HG02763 (cell line): Measurements from ENCODE around the gene APLP2.
"Not testable (repeated sequence)": the region's sequence is repeated elsewhere in the genome, so short reads cannot be mapped to it uniquely, and the experiment has no call there.

Experiments
- ATAC-seq: cut with Tn5 transposase; IDR thresholded peaks from one replicate; pipeline ENCODE4 v1.9.1; 2021; ENCODE audit warnings: mild to moderate bottlenecking, moderate library complexity; ENCODE audit not compliant: unreplicated experiment

The APLP2 gene

GRCh38 chr11:130088919-130089673 is 19.4 kb downstream of the APLP2 start:
- no peak for ATAC-seq

DNA sequence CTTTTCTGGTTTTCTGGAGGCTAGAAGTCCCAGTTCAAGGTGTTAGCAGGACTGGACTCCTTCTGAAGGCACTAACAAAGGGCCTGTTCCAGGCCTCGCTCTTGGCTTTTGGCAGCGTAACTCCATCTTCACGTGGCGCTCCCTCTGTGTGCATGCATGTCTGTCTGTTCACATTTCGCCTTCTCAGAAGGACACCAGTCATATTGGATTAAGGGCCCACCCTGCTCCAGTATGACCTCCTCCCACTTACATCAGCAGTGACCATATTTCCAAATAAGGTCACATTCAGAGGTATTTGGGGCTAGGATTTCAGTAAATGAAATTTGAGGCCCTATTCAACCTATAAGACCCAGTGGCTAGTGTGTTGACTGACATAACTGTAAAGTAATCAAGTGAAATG is 20.0 kb downstream of the APLP2 start:
- no peak for ATAC-seq

DNA sequence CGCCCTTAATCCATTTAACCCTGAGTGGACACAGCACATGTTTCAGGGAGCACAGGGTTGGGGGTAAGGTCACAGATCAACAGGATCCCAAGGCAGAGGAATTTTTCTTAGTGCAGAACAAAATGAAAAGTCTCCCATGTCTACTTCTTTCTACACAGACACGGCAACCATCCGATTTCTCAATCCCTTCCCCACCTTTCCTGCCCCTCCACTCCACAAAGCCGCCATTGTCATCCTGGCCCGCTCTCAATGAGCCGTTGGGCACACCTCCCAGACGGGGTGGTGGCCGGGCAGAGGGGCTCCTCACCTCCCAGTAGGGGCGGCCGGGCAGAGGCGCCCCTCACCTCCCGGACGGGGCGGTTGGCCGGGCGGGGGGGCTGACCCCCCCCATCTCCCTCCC is 20.8 kb downstream of the APLP2 start:
- not testable (repeated sequence) for ATAC-seq

- ATAC-seq: not testable (repeated sequence)
Measured at GRCh38 chr11:130091169-130091568, 21.5 kb downstream of the APLP2 start.

DNA sequence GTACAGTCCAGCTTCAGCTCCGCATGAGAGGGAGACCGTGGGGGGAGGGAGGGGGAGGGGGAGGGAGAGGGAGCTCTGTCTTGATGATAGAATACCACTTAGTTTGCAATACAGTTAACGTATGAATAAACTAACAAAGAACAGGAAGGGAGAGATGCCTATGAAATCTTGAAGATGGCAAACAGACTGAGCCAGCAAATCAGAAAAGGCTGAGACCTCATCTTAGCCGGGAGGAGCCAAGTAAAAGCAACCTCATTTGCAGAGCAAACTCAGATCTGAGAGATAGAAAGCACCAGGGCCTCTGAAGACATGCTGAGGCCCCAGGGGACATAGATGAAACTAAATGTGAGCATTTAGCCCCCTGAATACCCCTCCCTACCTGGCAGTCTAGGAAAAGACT is 23.0 kb downstream of the APLP2 start:
- ATAC-seq: no peak

DNA sequence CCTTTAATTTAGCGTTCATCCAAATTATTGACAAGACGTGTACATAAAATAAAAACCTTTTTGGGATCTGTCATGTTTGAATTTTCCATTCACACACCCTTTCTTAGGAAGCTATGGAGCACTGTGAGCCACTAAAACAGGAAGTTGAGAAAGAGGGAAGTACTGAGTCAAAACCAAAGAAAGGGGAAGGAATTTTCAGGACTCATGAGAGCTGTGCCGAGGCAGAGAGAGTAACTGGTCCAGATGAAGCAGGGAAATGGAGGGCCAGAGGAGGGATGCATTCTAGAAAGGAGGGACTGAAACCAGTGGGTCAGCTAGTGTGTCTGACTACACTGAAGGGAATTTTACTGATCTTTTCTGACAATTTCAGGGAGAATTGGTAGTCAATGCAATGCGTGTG is 24.9 kb downstream of the APLP2 start:
- no peak for ATAC-seq

- ATAC-seq: no peak
Measured at GRCh38 chr11:130095326-130095725, 25.6 kb downstream of the APLP2 start.

DNA sequence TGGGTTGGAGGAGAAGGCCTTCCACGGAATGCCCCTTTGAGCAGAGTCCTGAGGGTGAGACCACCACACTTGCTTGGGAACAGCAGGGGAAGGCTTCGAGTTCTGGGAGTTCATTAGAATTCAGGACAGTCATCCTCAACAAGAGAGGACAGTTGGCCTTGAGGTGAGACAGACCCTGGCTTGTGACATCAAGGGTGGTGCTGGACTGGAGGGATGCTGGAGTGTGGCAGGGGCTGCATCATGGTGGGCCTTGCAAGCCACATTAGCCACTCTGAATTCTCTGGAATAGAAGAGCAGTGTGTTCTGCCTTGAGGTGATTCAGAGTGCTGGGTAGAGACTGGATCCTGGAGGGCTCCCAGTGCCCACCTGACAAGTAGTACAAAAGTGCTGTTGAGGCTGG is 26.3 kb downstream of the APLP2 start:
- no peak for ATAC-seq

DNA sequence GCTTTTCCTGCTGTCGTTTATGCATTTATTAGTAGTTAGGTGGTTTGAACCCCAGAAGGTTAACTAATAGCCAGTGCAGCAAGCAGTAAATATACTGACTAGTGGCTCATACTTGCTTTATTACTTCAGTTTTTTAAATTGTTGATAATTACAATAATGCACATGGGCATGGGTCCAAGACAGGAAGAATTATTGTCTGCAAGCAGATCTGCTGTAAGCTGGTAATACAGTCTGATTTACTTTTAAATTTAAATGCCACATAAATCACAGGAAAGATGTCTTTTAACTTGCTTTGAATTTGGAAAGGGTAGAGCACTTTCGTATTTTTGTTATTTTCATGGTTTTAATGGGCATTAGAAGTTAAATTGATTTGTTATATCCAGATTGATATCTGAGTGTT is 27.1 kb downstream of the APLP2 start:
- ATAC-seq: no peak

DNA sequence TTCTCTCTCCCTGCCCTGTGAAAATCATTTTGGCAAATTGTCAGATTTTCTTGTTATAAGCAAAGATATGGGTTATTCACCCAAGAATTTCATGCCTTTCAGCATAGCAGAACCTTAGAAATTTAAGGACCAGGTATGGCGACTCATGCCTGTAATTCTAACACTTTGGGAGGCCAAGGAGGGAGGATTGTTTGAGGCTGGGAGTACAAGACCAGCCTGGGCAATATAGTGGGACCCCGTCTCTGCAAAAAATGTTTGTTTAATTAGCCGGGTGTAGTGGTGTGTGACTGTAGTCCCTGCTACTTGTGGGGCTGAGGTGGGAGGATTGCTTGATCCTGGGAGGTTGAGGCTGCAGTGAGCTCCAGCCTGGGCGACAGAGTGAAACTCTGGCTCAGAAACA is 27.6 kb downstream of the APLP2 start:
- ATAC-seq: no peak

GRCh38 chr11:130099356-130099755 is 29.7 kb downstream of the APLP2 start:
- ATAC-seq: no peak

DNA sequence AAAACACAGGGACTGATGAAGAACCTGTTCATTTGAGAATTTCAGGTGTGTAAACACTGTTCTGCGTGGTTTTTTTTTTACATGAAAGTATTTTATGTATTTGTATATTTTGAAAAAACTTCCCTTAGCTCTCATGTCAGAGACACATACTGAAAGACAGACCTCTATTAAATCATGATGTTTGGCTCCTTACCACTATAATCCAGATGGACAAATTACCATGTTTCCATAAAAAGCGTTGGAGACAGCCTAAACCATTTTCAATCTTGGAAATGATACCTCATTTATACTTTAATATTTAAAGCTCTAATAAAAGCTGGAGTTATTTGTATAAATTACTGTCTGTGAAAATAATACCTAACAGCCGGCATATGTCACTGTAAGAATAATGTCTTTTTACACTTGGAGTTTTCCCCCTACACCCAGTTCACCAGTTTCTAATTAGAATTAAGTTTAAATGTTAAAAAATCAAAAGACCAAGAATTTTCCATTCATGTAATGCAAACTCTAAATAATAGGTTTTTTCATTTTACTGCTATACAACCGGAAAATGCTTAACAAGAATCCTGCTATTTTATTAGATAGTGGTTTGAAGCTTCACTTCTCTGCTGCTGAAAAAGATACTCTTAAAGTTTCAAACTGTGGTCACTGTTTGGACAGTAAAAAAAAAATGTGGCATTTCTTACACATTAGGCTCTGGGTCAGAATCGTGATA is 30.8 kb downstream of the APLP2 start:
- ATAC-seq: no peak

- ATAC-seq: no peak
Measured at GRCh38 chr11:130101661-130102060, 32.0 kb downstream of the APLP2 start.

DNA sequence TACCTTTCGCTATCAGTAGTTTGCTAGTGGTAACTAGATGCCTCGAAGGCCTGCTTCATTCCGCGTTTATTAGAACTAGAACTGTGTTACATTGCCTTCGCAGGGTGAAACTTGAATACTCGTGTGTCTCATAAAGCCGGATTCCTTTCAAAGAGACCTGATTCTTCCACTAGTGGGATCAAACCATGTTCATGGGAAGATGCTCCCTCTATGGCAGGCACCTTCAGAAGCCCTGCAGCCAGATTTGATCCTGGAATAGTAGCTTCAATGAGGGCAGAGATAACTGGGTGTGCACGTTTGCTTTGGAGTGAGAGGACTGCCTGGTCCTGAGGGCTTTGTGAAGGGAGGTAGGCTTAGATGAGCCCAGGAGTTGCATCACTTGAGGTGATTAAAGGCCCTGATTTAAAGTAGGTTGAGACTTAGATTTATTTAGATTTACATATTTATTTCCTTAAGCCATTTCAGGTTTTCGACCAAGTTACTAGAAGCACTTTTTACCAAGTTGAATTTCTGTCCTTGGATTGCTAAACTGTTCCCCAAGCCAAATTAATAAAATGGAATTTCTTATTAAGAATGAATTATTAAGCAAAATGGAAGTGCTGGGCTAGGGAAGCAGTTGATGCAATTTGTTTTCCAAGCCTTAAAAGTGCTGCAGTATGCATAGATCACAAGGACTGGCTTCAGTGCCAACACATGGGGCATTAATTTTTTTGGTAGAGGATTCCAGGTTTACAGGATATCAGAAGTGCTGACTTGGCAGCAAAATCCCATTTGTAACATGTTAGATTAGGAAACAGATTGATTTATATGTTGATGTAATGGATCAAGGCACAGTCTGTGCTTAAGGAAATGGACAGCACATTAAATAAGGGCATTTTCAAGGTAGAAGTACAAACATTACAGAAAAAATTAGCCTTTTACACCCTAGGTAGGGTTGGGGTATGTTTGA is 32.9 kb downstream of the APLP2 start:
- no peak for ATAC-seq

DNA sequence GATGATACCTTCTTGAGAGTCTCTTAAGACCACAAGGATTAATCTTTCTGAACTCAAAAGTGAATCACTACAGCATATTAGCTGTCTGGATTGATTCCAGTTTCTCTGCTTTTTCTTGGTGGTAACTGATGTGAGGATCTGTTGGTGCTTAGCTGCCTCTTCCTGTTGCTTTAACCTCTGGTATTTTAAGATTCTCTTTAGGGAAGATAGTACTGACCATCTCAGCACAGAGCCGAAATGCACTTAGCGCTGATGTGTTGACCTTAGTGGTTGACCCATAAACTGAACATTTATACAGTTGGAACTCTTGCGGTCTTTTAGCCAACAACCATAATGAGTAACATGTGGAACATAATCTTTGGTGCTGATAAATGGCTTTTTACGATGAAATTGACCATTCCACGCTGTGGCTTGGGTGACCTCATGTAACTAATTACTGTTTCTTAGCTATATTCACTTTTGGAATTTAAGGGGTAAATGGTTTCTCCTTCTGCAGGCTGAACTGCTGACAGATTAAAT is 33.7 kb downstream of the APLP2 start:
- ATAC-seq: no peak

DNA sequence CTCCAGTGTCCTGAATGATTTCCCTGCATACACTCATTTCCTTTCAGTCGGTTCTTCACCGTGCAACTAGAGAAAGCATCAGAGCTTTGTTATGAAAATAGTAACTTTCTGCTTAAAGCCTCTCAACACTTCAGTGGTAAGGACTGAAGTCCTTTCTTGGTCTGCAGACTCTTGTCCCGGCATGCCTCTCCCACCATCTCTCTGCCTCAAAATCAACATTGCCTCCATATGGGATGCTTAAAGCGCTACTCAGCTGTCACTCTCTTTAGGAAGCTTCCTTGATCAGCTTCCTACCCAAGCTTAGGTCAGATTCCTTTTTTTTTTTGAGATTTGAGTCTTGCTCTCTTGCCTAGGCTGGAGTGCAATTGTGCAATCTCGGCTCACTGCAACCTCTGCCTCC is 36.7 kb downstream of the APLP2 start:
- ATAC-seq: no peak

GRCh38 chr11:130108671-130109070 is 39.0 kb downstream of the APLP2 start:
- not testable (repeated sequence) for ATAC-seq

DNA sequence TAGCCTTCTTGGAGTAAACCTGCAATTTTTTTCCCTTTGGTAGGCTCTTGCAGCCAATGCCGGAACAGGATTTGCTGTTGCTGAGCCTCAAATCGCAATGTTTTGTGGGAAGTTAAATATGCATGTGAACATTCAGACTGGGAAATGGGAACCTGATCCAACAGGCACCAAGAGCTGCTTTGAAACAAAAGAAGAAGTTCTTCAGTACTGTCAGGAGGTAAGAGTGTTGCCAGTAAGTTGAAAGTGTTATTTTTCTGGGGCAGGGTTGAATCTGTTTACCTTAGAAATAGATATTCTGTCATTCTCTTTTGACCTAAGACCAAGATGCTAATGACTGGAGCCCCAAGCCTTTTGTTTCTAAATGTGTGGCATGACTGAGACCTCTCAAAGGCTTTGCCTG is 39.7 kb downstream of the APLP2 start:
- no peak for ATAC-seq

DNA sequence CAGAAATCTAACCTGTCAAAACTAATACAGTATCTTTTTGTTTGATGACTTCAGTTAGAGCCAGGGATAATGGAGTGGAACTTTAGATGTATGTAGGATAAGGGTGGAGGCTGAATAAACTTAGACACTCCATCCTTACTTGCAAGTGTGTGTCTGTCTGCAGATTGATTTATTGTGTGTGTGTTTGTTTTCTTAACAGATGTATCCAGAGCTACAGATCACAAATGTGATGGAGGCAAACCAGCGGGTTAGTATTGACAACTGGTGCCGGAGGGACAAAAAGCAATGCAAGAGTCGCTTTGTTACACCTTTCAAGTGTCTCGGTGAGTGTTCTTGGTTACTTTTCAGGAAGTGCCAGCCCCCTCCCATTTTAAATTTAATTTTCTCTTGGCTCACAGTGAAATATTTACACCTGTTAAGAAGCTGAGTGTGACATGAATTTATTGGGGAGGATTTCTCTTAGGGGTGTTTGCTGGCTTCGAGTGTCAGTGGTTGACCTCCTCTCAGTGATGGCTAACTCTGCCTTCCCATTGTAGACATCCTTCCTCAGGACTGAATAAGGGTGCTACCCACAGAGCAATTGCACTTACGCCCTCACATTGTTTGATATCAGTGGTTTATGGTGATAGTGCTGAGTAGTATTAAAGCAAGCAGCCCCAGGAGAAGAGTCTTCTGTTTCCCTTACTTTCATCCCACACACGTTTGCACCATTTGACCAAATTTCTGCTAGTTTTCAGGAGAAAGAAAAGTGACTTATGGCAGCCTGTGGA is 40.8 kb downstream of the APLP2 start:
- ATAC-seq: no peak

- ATAC-seq: no peak
Measured at GRCh38 chr11:130112071-130112830, 42.6 kb downstream of the APLP2 start.
